IMR-90 (cell line): ENCODE results near the gene POMT2. TPM values are rescaled to one million over a fixed set of nuclear protein-coding genes. Genes with fewer than 3 reads are reported as not detected.

ENCODE experiments used
- ATAC-seq: fragments of 200-7000 bp; cut with Tn5 transposase; 2 replicates; pipeline ENCODE4 v1.9.1; 2020; ENCODE audit warnings: low read depth, mild to moderate bottlenecking, moderate library complexity
- BruUV-seq: library from RNA; stranded (reverse); fragments of 400-500 nt; replicated peaks from 2 replicates; lab custom pipeline; 2021; lab: Mats Ljungman, UMichigan
- CTCF ChIA-PET: fragments of 300-600 bp; formaldehyde crosslinking; extraction: SDS; loops from one replicate; lab custom pipeline; 2021; ENCODE audit warnings: antibody characterized with exemption; lab: Yijun Ruan, JAX
- POLR2A ChIA-PET: fragments of 300-600 bp; sonication (Branson Sonifier 250); formaldehyde crosslinking; loops from one replicate; lab custom pipeline; 2022; ENCODE audit warnings: antibody characterized with exemption; ENCODE audit not compliant: unreplicated experiment; lab: Charles Lee
- DNase-seq: peaks from one replicate; pipeline ENCODE4 v3.0.0; 2013
- H2AFZ ChIP-seq: replicated peaks from 2 replicates; pipeline ENCODE3; 2013; ENCODE audit warnings: low read length, mild to moderate bottlenecking; ENCODE audit not compliant: poor library complexity
- H2AK5ac ChIP-seq: 2 replicates; pipeline ENCODE4 v1.6.1; 2013; ENCODE audit warnings: low read depth, low read length, inconsistent platforms
- H2AK9ac ChIP-seq: replicated peaks from 2 replicates; pipeline ENCODE3; 2013; ENCODE audit warnings: mild to moderate bottlenecking, low read depth, low read length, moderate library complexity; ENCODE audit not compliant: poor library complexity
- H2BK120ac ChIP-seq: 2 replicates; pipeline ENCODE4 v1.6.1; 2013; ENCODE audit warnings: low read depth, low read length, inconsistent platforms
- H2BK15ac ChIP-seq: 3 replicates; pipeline ENCODE4 v1.6.1; 2013; ENCODE audit warnings: low read depth, low read length, inconsistent platforms
- H2BK20ac ChIP-seq: 2 replicates; pipeline ENCODE4 v1.6.1; 2013; ENCODE audit warnings: low read depth, mild to moderate bottlenecking, inconsistent platforms, low read length, moderate library complexity
- H2BK5ac ChIP-seq: 2 replicates; pipeline ENCODE4 v1.6.1; 2013; ENCODE audit warnings: mild to moderate bottlenecking, low read depth, low read length, inconsistent platforms; ENCODE audit not compliant: poor library complexity, severe bottlenecking
- H3K14ac ChIP-seq: replicated peaks from 2 replicates; pipeline ENCODE4 v1.6.1; 2013; ENCODE audit warnings: low read depth, low read length, inconsistent platforms
- H3K18ac ChIP-seq: 2 replicates; pipeline ENCODE4 v1.6.1; 2013; ENCODE audit warnings: low read depth, low read length, control low read depth
- H3K23ac ChIP-seq: 2 replicates; pipeline ENCODE4 v1.6.1; 2013; ENCODE audit warnings: low read depth, low read length, inconsistent platforms
- H3K27ac ChIP-seq: 2 replicates; pipeline ENCODE4 v1.5.1; 2013; ENCODE audit warnings: mild to moderate bottlenecking, control low read depth, low read length; ENCODE audit not compliant: insufficient read depth
- H3K27me3 ChIP-seq: 2 replicates; pipeline ENCODE4 v1.6.1; 2013; ENCODE audit warnings: low read length; ENCODE audit not compliant: control insufficient read depth, insufficient read depth
- H3K36me3 ChIP-seq: 2 replicates; pipeline ENCODE4 v1.6.1; 2013; ENCODE audit warnings: low read length, mixed read lengths; ENCODE audit not compliant: control insufficient read depth, insufficient read depth
- H3K4ac ChIP-seq: 2 replicates; pipeline ENCODE4 v1.6.1; 2013; ENCODE audit warnings: low read depth, low read length, inconsistent platforms
- H3K4me1 ChIP-seq: 2 replicates; pipeline ENCODE4 v1.6.1; 2013; ENCODE audit warnings: low read length, mixed read lengths; ENCODE audit not compliant: control insufficient read depth, insufficient read depth
- H3K4me2 ChIP-seq: 2 replicates; pipeline ENCODE4 v1.6.1; 2013; ENCODE audit warnings: low read depth, mild to moderate bottlenecking, control low read depth, low read length, moderate library complexity
- H3K4me3 ChIP-seq: 2 replicates; pipeline ENCODE4 v1.5.1; 2013; ENCODE audit warnings: low read depth, mild to moderate bottlenecking, control low read depth, low read length, moderate library complexity; ENCODE audit not compliant: insufficient read depth
- H3K56ac ChIP-seq: 2 replicates; pipeline ENCODE4 v1.6.1; 2013; ENCODE audit warnings: low read length, inconsistent platforms; ENCODE audit not compliant: insufficient read depth; ENCODE audit errors: extremely low read depth
- H3K79me1 ChIP-seq, 2 experiments: 2 replicates each; pipeline ENCODE4 v1.6.1; 2013; ENCODE audit warnings: low read length in 2 of 2, inconsistent platforms in 1 of 2, low read depth in 1 of 2
- H3K9ac ChIP-seq: 2 replicates; pipeline ENCODE4 v1.6.1; 2013; ENCODE audit warnings: low read depth, low read length, control low read depth
- H3K9me1 ChIP-seq: 2 replicates; pipeline ENCODE4 v1.6.1; 2013; ENCODE audit warnings: low read length, inconsistent platforms; ENCODE audit not compliant: insufficient read depth
- H3K9me3 ChIP-seq: 2 replicates; pipeline ENCODE4 v1.6.1; 2013; ENCODE audit warnings: low read length; ENCODE audit not compliant: control insufficient read depth, insufficient read depth
- H4K20me1 ChIP-seq: 2 replicates; pipeline ENCODE4 v1.6.1; 2013; ENCODE audit warnings: low read length, inconsistent platforms; ENCODE audit not compliant: insufficient read depth
- H4K5ac ChIP-seq: 2 replicates; pipeline ENCODE4 v1.6.1; 2013; ENCODE audit warnings: mild to moderate bottlenecking, low read depth, low read length, control low read depth
- H4K8ac ChIP-seq, 2 experiments: 2 replicates each; pipeline ENCODE4 v1.6.1; 2013; ENCODE audit warnings: low read depth in 2 of 2, low read length in 2 of 2, control low read depth in 1 of 2, inconsistent platforms in 1 of 2
- H4K91ac ChIP-seq: 2 replicates; pipeline ENCODE4 v1.6.1; 2013; ENCODE audit warnings: low read depth, low read length, inconsistent platforms; ENCODE audit not compliant: insufficient read depth
- BHLHE40 ChIP-seq: fragments of 150-350 bp; IDR thresholded peaks from 2 replicates; pipeline ENCODE4 v1.6.1; 2016; ENCODE audit warnings: mild to moderate bottlenecking, low read depth, low read length
- CEBPB ChIP-seq: IDR thresholded peaks from 2 replicates; pipeline ENCODE4 v1.6.1; 2012; ENCODE audit warnings: low read depth, low read length, improper control_type of control experiment
- CHD1 ChIP-seq: IDR thresholded peaks from 2 replicates; pipeline ENCODE4 v1.6.1; 2012; ENCODE audit warnings: low read depth, low read length, improper control_type of control experiment
- CTCF ChIP-seq: conservative IDR thresholded peaks from 2 replicates; pipeline ENCODE4 v1.5.1; 2012; ENCODE audit warnings: mild to moderate bottlenecking, low read depth, low read length, improper control_type of control experiment
- ELK1 ChIP-seq: fragments of 150-350 bp; IDR thresholded peaks from 2 replicates; pipeline ENCODE4 v1.6.1; 2016; ENCODE audit warnings: low read depth, mild to moderate bottlenecking, low read length, moderate library complexity, borderline replicate concordance
- FOS ChIP-seq: fragments of 150-350 bp; IDR thresholded peaks from 2 replicates; pipeline ENCODE4 v1.6.1; 2016; ENCODE audit warnings: low read depth, low read length
- MAFK ChIP-seq: IDR thresholded peaks from 2 replicates; pipeline ENCODE4 v1.6.1; 2012; ENCODE audit warnings: low read depth, low read length, improper control_type of control experiment
- MAZ ChIP-seq: IDR thresholded peaks from 2 replicates; pipeline ENCODE4 v1.6.1; 2012; ENCODE audit warnings: low read depth, mild to moderate bottlenecking, low read length, improper control_type of control experiment, moderate library complexity, borderline replicate concordance
- MXI1 ChIP-seq: IDR thresholded peaks from 2 replicates; pipeline ENCODE4 v1.6.1; 2012; ENCODE audit warnings: low read depth, mild to moderate bottlenecking, low read length, moderate library complexity, borderline replicate concordance
- NFE2L2 ChIP-seq: fragments of 150-350 bp; IDR thresholded peaks from 2 replicates; pipeline ENCODE4 v1.6.1; 2016; ENCODE audit warnings: low read depth, mild to moderate bottlenecking, low read length
- POLR2A ChIP-seq: IDR thresholded peaks from 2 replicates; pipeline ENCODE4 v1.6.1; 2012; ENCODE audit warnings: mild to moderate bottlenecking, low read depth, low read length
- RAD21 ChIP-seq: IDR thresholded peaks from 2 replicates; pipeline ENCODE4 v1.6.1; 2012; ENCODE audit warnings: low read length, improper control_type of control experiment
- RCOR1 ChIP-seq: IDR thresholded peaks from 2 replicates; pipeline ENCODE4 v1.6.1; 2012; ENCODE audit warnings: mild to moderate bottlenecking, low read length, improper control_type of control experiment; ENCODE audit not compliant: insufficient replicate concordance
- RFX5 ChIP-seq: IDR thresholded peaks from 2 replicates; pipeline ENCODE4 v1.8.0; 2012; ENCODE audit warnings: low read depth, mild to moderate bottlenecking, low read length, moderate library complexity
- SMC3 ChIP-seq: fragments of 150-350 bp; IDR thresholded peaks from 2 replicates; pipeline ENCODE4 v1.6.1; 2016; ENCODE audit warnings: low read depth, mild to moderate bottlenecking, antibody characterized with exemption, low read length, moderate library complexity
- USF2 ChIP-seq: fragments of 150-350 bp; IDR thresholded peaks from 2 replicates; pipeline ENCODE4 v1.6.1; 2017; ENCODE audit warnings: mild to moderate bottlenecking, antibody characterized with exemption, low read length, low read depth
- WGBS, 2 experiments: methylation state at CpG; one replicate each; pipeline versions ENCODE4 v1.1.5 to v1.1.7; 2013; ENCODE audit warnings: missing lambda C conversion rate in 2 of 2; ENCODE audit not compliant: insufficient read length in 1 of 2; ENCODE audit errors: extremely low coverage in 2 of 2; 5-methylcytosine and 5-hydroxymethylcytosine counted together
- dilution Hi-C: fragments of 300-500 bp; cut with HindIII; formaldehyde crosslinking; loops from one replicate; pipeline ENCODE4 v1.14.3; 2018; ENCODE audit warnings: low sequenced_read_pairs; ENCODE audit not compliant: unreplicated experiment
- in situ Hi-C: fragments of 300-500 bp; cut with MboI; formaldehyde crosslinking; loops from 3 replicates; pipeline ENCODE4 v1.14.3; 2019; ENCODE audit warnings: low sequenced_read_pairs, inconsistent platforms, mixed read lengths
- intact Hi-C: fragments of 100-400 bp; cut with micrococcal nuclease; formaldehyde crosslinking; loops from 2 replicates; pipeline ENCODE4 v1.10.0; 2022
- polyA plus RNA-seq, 3 experiments: library from polyadenylated mRNA; depleted of rRNA; stranded (reverse); fragments of >200 nt; gene quantifications; 2 replicates each; pipeline ENCODE4 v1.2.3, GENCODE V29; 2012; ENCODE audit warnings: low replicate concordance in 1 of 3
- total RNA-seq: library from RNA; depleted of rRNA; stranded (reverse); fragments of >200 nt; gene quantifications from 2 replicates; pipeline ENCODE4 v1.2.3, GENCODE V29; 2012

The POMT2 gene
- total and polyA plus RNA-seq, 2 of the 4 experiments (the other 2 are of a cell fraction), result 6.5 to 13.0 TPM

DNA sequence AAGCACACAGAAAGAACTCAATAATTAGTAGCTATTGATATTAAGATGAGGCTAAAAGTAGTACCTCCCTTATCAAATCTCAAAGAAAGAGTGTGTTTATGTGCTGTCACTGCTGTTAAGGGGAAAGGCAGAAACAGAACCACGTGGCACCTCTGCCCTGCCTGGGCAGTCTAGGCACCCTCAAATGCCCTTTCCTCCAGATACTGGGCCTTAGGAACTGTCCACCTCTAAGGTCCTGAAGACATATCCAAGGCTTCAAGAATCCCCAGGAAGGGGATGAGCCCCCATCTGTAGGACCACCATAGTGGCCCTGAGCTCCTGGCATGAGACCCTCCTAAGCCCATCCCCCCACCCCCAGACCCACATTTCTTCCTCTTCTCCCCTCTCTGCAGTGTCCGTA lies 78.7 kb downstream of the POMT2 start:
- 100% methylated on average over 1 of the region's 2 CpGs; no CpG with 5 or more reads in 1 of the 2 experiments for WGBS, 2 experiments
- BruUV-seq, result no TSS peak
- Histone ChIP-seq H3K36me3 (no peaks in the 10 kb centered on the region), H3K4ac (no peak overlapping the region), H3K27me3 (no peaks in the 10 kb centered on the region; the same call in 1 of the 2 replicates), H2AK5ac (no peak overlapping the region), H2AFZ (no peak overlapping the region), H3K9me1 (peaks cover 3% of the 10 kb centered on the region; the same call in 1 of the 2 replicates), H3K14ac (no peak overlapping the region), H4K20me1 (no peaks in the 10 kb centered on the region), H2BK15ac (no peak overlapping the region), H3K4me3 (no peak overlapping the region), H3K23ac (no peak overlapping the region), H3K4me1 (no peaks in the 10 kb centered on the region), H2BK20ac (no peak overlapping the region), H3K4me2 (no peak overlapping the region), H3K18ac (no peak overlapping the region), H4K5ac (no peak overlapping the region), H4K91ac (no peak overlapping the region), H3K27ac (no peak overlapping the region), H2AK9ac (no peak overlapping the region), H4K8ac (no peak overlapping the region), H3K79me1 (no peaks in the 10 kb centered on the region), H2BK120ac (no peak overlapping the region), H3K9me3 (no peaks in the 10 kb centered on the region), H3K56ac (no peak overlapping the region), H2BK5ac (no peak overlapping the region), H3K9ac (no peak overlapping the region)
- CTCF ChIA-PET, result no interaction called here
- dilution Hi-C loops (no loop called here), in situ Hi-C loops (no loop called here), intact Hi-C loops (no loop called here)
- ATAC-seq (peak; percentile 44; the same call in 1 of the 2 replicates), DNase-seq (no peak)
- TF ChIP-seq USF2 (no peak), MAFK (no peak), MXI1 (no peak), NFE2L2 (no peak), POLR2A (no peak), FOS (no peak), CEBPB (no peak), SMC3 (no peak), RAD21 (no peak), CHD1 (no peak), CTCF (no peak), MAZ (no peak), ELK1 (no peak), RCOR1 (no peak), RFX5 (no peak), BHLHE40 (no peak)
- POLR2A ChIA-PET, result no interaction called here
